HepG2 (cell line): ENCODE measurements around the gene RABIF. TPM values are rescaled to one million over a fixed set of nuclear protein-coding genes. Genes with fewer than 3 reads are reported as not detected.
A peak's percentile ranks its signal among the peaks of the same experiment; 100 is the strongest.

Source experiments
- ATF1 ChIP-seq: IDR thresholded peaks from 2 replicates; pipeline ENCODE4 v1.6.1; 2016; ENCODE audit warnings: mild to moderate bottlenecking, control low read depth
- ATRX ChIP-seq: sonication (generic); formaldehyde crosslinking; IDR thresholded peaks from 2 replicates; pipeline ENCODE4 v1.4.0; 2020; ENCODE audit warnings: missing genetic modification reagents, borderline replicate concordance
- CENPT ChIP-seq: sonication (generic); formaldehyde crosslinking; IDR thresholded peaks from 2 replicates; pipeline ENCODE4 v1.8.0; 2022; ENCODE audit warnings: low read depth, mild to moderate bottlenecking, moderate library complexity, missing genetic modification reagents
- DPF2 ChIP-seq: sonication (generic); formaldehyde crosslinking; IDR thresholded peaks from 2 replicates; pipeline ENCODE4 v1.4.0; 2020; ENCODE audit warnings: mild to moderate bottlenecking, low read depth, missing genetic modification reagents, borderline replicate concordance
- FOXO1 ChIP-seq: sonication (generic); formaldehyde crosslinking; IDR thresholded peaks from 2 replicates; pipeline ENCODE4 v1.4.0; 2020; ENCODE audit warnings: missing genetic modification reagents
- HNF4G ChIP-seq, 2 experiments: sonication (generic) in 1 of 2; formaldehyde crosslinking in 1 of 2; IDR thresholded peaks; 2 replicates each; pipeline versions ENCODE4 v1.4.0 to v1.6.1; 2011 to 2020; ENCODE audit warnings: borderline replicate concordance in 2 of 2, low read depth in 2 of 2, mild to moderate bottlenecking in 2 of 2, low read length in 1 of 2, missing genetic modification reagents in 1 of 2, moderate library complexity in 1 of 2
- ISX ChIP-seq: sonication (generic); formaldehyde crosslinking; conservative IDR thresholded peaks from 2 replicates; pipeline ENCODE4 v1.5.0; 2020; ENCODE audit warnings: missing genetic modification reagents
- KMT2A ChIP-seq: sonication (generic); formaldehyde crosslinking; IDR thresholded peaks from 2 replicates; pipeline ENCODE4 v1.4.0; 2020; ENCODE audit warnings: missing genetic modification reagents
- LCORL ChIP-seq, 2 experiments: fragments of 450-650 bp in 1 of 2; sonication (generic) in 1 of 2; formaldehyde crosslinking in 1 of 2; IDR thresholded peaks; 2 replicates each; pipeline versions ENCODE4 v1.5.0 to v1.6.1; 2017 to 2020; ENCODE audit warnings: antibody characterized with exemption in 1 of 2, missing genetic modification reagents in 1 of 2
- NBN ChIP-seq: fragments of 450-650 bp; conservative IDR thresholded peaks from 2 replicates; pipeline ENCODE4 v1.6.1; 2017
- NFRKB ChIP-seq: fragments of 450-650 bp; IDR thresholded peaks from 2 replicates; pipeline ENCODE4 v1.6.1; 2017
- PITX1 ChIP-seq: sonication (generic); formaldehyde crosslinking; IDR thresholded peaks from 2 replicates; pipeline ENCODE4 v1.5.1; 2020; ENCODE audit warnings: mild to moderate bottlenecking, missing genetic modification reagents
- POLR2A ChIP-seq, 2 experiments: IDR thresholded peaks; 2 replicates each; pipeline ENCODE4 v1.6.1; 2011; ENCODE audit warnings: low read depth in 2 of 2, low read length in 2 of 2, mild to moderate bottlenecking in 1 of 2, moderate library complexity in 1 of 2; ENCODE audit not compliant: insufficient read depth in 1 of 2
- PTBP1 ChIP-seq: fragments of 200-400 bp; formaldehyde crosslinking; IDR thresholded peaks from 2 replicates; pipeline ENCODE4 v1.6.1; 2018; ENCODE audit warnings: low read length, low read depth; ENCODE audit not compliant: poor library complexity, severe bottlenecking
- RNF2 ChIP-seq: fragments of 450-650 bp; conservative IDR thresholded peaks from 2 replicates; pipeline ENCODE4 v1.6.1; 2016; ENCODE audit warnings: low read depth
- SSRP1 ChIP-seq: IDR thresholded peaks from 2 replicates; pipeline ENCODE4 v1.6.1; 2016; ENCODE audit warnings: control low read depth
- TRIM24 ChIP-seq: sonication (generic); formaldehyde crosslinking; IDR thresholded peaks from 2 replicates; pipeline ENCODE4 v1.8.0; 2022; ENCODE audit warnings: mild to moderate bottlenecking, missing genetic modification reagents
- ZBTB7A ChIP-seq: sonication (generic); formaldehyde crosslinking; IDR thresholded peaks from 2 replicates; pipeline ENCODE4 v1.8.0; 2022; ENCODE audit warnings: mild to moderate bottlenecking, missing genetic modification reagents
- ZFP82 ChIP-seq: sonication (generic); formaldehyde crosslinking; IDR thresholded peaks from 2 replicates; pipeline ENCODE4 v1.5.1; 2020; ENCODE audit warnings: mild to moderate bottlenecking, missing genetic modification reagents, borderline replicate concordance
- ZFY ChIP-seq: sonication (generic); formaldehyde crosslinking; IDR thresholded peaks from 2 replicates; pipeline ENCODE4 v1.4.0; 2020; ENCODE audit warnings: missing genetic modification reagents
- ZGPAT ChIP-seq: IDR thresholded peaks from 2 replicates; pipeline ENCODE4 v1.6.1; 2016; ENCODE audit warnings: mild to moderate bottlenecking
- ZKSCAN8 ChIP-seq: IDR thresholded peaks from 2 replicates; pipeline ENCODE4 v1.6.1; 2016; ENCODE audit warnings: borderline replicate concordance, missing genetic modification reagents, missing compliant biosample characterization
- ZNF30 ChIP-seq: sonication (generic); formaldehyde crosslinking; IDR thresholded peaks from 2 replicates; pipeline ENCODE4 v1.5.0; 2020; ENCODE audit warnings: mild to moderate bottlenecking, missing genetic modification reagents
- ZNF430 ChIP-seq: sonication (generic); formaldehyde crosslinking; IDR thresholded peaks from 2 replicates; pipeline ENCODE4 v1.9.0; 2021; ENCODE audit warnings: mild to moderate bottlenecking, missing genetic modification reagents
- polyA plus RNA-seq, 8 experiments: library from polyadenylated mRNA; depleted of rRNA in 3 of 8; stranded (reverse) in 7 of 8; unstranded in 1 of 8; fragments of >200 nt; fragmentation: Illumina TruSeq in 4 of 8; extraction: Trizol in 4 of 8; gene quantifications; 2 replicates each; pipeline versions ENCODE4 v1.2.1 to v1.2.3, GENCODE V29; 2011 to 2016; ENCODE audit warnings: low read depth in 4 of 8, missing spikeins in 1 of 8, mixed read lengths in 1 of 8; ENCODE audit not compliant: insufficient read depth in 1 of 8
- total RNA-seq, 5 experiments: library from RNA; depleted of rRNA; stranded (reverse); fragments of >200 nt; fragmentation: Illumina TruSeq; extraction: Trizol; gene quantifications; 2 replicates each; pipeline ENCODE4 v1.2.3, GENCODE V29; 2016; ENCODE audit warnings: low read depth in 1 of 5
- TF ChIP-seq, protein P1 (sequence below): sonication (generic); formaldehyde crosslinking; IDR thresholded peaks from 2 replicates; pipeline ENCODE4; 2020; ENCODE audit warnings: missing genetic modification reagents, mild to moderate bottlenecking, borderline replicate concordance
- TF ChIP-seq, protein P2 (sequence below): IDR thresholded peaks from 2 replicates; pipeline ENCODE4 v1.6.1; 2016; ENCODE audit warnings: missing genetic modification reagents, missing compliant biosample characterization

The RABIF gene
- total and polyA plus RNA-seq, 2 of the 13 experiments (the other 11 are each of a cell fraction or from before 2014, with no cell fraction given), result 7.6 to 8.3 TPM

- TF ChIP-seq FOXO1 (CRISPR knock-in tag) (0 out of 2 replicates have a peak, but pooled peaks have one; percentile 39), DPF2 (CRISPR knock-in tag) (no peak), ZGPAT (peak; percentile 88), ISX (0 out of 2 replicates have a peak, but pooled peaks have one; percentile 59), RNF2 (no peak), NFRKB (no peak), ZFY (peak; percentile 91), ATRX (no peak), NBN (no peak), ZNF430 (CRISPR knock-in tag) (peak; percentile 70; the same call in 1 of the 2 replicates), TRIM24 (CRISPR knock-in tag) (no peak), ZNF30 (CRISPR knock-in tag) (no peak), LCORL (IDR thresholded peaks at IDR 0.05) (peak; percentile 73; the same call in 1 of the 2 replicates), LCORL (CRISPR knock-in tag; IDR thresholded peaks at IDR 0.05) (peak; percentile 88), ZFP82 (CRISPR knock-in tag) (peak; percentile 79; the same call in 1 of the 2 replicates), ATF1 (CRISPR knock-in tag) (peak; percentile 95), SSRP1 (CRISPR knock-in tag) (no peak), ZBTB7A (CRISPR knock-in tag) (0 out of 2 replicates have a peak, but pooled peaks have one; percentile 50), POLR2A (IDR thresholded peaks at IDR 0.05; ENCODE audit: insufficient read depth in 1 of 2, low read depth in 2 of 2, low read length in 2 of 2) (peak; percentile 84 to 96), PITX1 (CRISPR knock-in tag) (peak; percentile 38; the same call in 1 of the 2 replicates), ZKSCAN8 (CRISPR knock-in tag) (no peak; the same call in 1 of the 2 replicates), CENPT (CRISPR knock-in tag) (no peak), PTBP1 (peak; percentile 82), KMT2A (peak; percentile 90), HNF4G (IDR thresholded peaks at IDR 0.05; ENCODE audit: borderline replicate concordance, low read depth, low read length) (no peak), HNF4G (CRISPR knock-in tag; IDR thresholded peaks at IDR 0.05; ENCODE audit: borderline replicate concordance, low read depth) (0 out of 2 replicates have a peak, but pooled peaks have one; percentile 19)
- TF ChIP-seq, protein P1, sequence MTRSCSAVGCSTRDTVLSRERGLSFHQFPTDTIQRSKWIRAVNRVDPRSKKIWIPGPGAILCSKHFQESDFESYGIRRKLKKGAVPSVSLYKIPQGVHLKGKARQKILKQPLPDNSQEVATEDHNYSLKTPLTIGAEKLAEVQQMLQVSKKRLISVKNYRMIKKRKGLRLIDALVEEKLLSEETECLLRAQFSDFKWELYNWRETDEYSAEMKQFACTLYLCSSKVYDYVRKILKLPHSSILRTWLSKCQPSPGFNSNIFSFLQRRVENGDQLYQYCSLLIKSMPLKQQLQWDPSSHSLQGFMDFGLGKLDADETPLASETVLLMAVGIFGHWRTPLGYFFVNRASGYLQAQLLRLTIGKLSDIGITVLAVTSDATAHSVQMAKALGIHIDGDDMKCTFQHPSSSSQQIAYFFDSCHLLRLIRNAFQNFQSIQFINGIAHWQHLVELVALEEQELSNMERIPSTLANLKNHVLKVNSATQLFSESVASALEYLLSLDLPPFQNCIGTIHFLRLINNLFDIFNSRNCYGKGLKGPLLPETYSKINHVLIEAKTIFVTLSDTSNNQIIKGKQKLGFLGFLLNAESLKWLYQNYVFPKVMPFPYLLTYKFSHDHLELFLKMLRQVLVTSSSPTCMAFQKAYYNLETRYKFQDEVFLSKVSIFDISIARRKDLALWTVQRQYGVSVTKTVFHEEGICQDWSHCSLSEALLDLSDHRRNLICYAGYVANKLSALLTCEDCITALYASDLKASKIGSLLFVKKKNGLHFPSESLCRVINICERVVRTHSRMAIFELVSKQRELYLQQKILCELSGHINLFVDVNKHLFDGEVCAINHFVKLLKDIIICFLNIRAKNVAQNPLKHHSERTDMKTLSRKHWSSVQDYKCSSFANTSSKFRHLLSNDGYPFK (CRISPR knock-in tag), result peak; percentile 87; the same call in 1 of the 2 replicates
- TF ChIP-seq, protein P2, sequence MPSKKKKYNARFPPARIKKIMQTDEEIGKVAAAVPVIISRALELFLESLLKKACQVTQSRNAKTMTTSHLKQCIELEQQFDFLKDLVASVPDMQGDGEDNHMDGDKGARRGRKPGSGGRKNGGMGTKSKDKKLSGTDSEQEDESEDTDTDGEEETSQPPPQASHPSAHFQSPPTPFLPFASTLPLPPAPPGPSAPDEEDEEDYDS (CRISPR knock-in tag), result peak; percentile 69
Observed at GRCh38 chr1:202926581-202927491, 37.9 kb upstream of the RABIF start, which contains the start of gene KLHL12 (continued).
